ENCODE measurements around the gene GAPDH. TPM values are rescaled to one million over a fixed set of nuclear protein-coding genes. Genes with fewer than 3 reads are reported as not detected.

GAPDH gene
- total RNA-seq, 2 experiments from 2014 or later = 5,691 to 5,753 TPM

DNA sequence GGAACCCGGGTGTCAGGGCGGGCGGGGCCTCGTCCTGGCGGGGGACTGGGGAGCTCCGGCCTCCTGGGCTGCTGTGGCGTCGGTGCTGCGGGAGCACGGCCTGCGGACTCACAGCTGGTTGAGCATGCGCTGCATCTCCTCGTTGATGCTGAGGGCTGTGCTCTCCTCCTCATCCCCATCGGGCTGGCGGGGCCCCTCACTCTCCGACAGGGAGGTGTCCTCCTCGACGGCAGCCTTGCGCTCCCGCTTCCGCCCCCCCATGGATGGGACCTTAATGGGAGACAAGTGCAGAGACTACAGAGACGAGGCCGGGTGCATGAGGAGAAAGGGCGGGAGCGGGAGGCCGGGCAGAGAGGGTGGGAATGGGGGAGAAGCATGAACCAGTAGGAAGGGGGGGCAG, 14.2 kb downstream of the GAPDH start:
- CTCF ChIA-PET = interaction anchor here (12.7 kb wide), 1 partner anchor 9 kb away, joined by 115 read pairs; no protein-coding TSS in a partner anchor
- H3K27ac Mint-ChIP-seq = no peak overlapping the region
- POLR2A ChIA-PET = interaction anchor here (16.7 kb wide), 1 partner anchor 11 kb away, joined by 201 read pairs; the partner anchor contains the start of gene GAPDH
- H3K36me3 Mint-ChIP-seq (ENCODE audit: low read depth) = peaks cover 45% of the 10 kb centered on the region
- H3K9me3 Mint-ChIP-seq = no peaks in the 10 kb centered on the region
- DNase-seq = no peak
- H3K4me1 Mint-ChIP-seq = peaks cover 22% of the 10 kb centered on the region
- H3K4me3 Mint-ChIP-seq = no peak overlapping the region
- H3K27me3 Mint-ChIP-seq = no peaks in the 10 kb centered on the region

DNA sequence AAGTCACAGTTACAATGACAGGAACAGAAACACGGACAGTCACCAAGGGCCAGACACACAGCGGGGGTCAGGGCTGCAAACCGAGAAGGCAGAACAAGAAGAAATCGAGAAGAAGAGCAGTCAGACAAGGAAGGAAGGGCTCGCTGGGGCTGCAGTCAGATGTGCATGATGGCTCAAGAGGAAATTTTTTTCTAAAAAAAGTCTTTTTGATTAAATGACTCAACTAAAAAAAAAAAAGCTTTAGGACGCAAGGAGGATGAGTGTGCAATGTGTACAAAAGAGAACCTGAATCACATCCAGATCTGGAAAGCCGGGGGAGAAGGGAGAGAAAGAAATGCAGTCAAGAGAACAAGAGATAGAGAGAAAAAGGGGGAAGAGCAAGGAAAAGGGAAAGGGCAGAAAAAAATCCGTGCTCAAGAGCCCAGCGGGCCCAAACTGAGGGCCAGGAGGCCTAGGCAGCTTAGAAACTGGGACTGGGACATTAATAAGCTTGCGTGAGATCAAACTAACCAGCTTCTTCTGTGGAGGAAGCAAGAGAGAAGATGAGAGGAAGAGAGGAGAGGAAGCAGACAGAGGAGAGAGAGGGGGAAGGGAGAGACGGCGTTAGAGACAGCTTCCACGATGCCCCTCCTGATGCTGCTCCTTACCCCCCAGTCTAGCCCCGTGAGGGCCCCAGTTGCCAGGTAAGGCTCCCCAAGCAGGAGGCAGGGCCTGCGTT, 14.8 kb downstream of the GAPDH start:
- ChIA-PET POLR2A (interaction anchor here (16.7 kb wide), 1 partner anchor 11 kb away, joined by 201 read pairs; the partner anchor contains the start of gene GAPDH), CTCF (interaction anchor here (0.9 to 12.7 kb wide), 3 partner anchors 9 to 58 kb away, joined by 3 to 115 read pairs (median 4); no protein-coding TSS in a partner anchor)
- Mint-ChIP-seq H3K4me1 (peaks cover 27% of the 10 kb centered on the region), H3K9me3 (no peaks in the 10 kb centered on the region), H3K27ac (no peak overlapping the region), H3K4me3 (no peak overlapping the region), H3K36me3 (ENCODE audit: low read depth) (peaks cover 50% of the 10 kb centered on the region), H3K27me3 (no peaks in the 10 kb centered on the region)
- DNase-seq = no peak

DNA sequence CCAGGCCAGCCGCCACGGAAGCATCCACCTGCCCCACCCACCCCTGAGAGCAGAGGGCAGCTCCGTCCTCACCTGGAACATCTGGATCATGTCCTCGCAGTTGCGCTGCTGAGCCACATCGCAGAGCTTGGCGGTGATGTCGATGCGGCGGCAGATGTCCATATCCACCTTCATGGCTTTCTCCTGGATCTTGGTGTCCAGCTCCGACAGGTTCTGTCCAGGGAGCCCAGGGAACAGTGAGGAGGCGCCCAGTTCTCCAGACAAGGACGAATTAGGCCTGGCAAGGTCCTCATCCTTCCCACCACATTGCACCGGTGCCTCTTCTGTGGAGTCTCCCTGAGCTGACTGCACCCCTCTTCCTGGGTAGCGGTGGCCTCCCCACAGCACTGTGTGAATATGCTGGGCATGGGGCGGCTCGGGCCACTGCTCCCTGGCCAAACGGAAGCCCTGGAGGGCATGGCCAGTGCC, 15.4 kb downstream of the GAPDH start:
- POLR2A ChIA-PET = interaction anchor here (16.7 kb wide), 1 partner anchor 12 kb away, joined by 201 read pairs; the partner anchor contains the start of gene GAPDH

DNA sequence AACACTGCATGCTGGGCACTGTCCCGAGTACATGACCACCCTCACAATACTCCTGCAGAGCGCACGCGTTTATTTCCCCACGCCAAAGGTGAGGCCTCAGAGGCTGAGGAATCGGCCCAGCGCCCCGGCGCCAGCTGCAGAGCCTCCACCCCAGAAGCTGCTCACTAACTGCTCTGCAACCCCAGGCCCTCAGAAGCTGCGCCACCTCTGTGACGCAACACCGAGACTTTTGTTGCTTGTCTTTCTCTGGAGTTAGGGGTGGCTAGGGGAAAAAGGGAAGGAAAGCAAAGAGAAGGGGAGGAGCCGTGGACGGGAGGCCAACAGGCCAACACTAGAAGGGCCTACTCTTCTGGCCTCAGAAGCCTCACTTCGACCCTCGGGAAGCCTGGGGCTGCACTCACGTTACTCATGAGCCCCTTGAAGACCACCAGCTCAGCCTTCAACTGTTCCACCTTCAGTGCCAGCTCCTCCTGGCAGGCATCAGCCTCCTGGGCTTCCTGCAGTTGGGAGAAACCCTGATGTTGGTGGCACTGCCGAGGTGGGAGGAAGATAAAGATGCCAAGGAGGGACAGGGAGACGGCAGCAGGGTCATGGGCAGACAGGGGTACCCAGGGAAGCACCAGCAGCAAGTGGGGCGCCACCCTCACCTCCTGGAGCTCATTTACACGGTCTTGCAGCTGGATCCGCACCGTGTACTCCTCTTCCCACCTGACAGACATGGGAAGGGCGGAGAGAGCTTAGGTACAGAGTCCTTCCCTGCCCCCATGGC, 16.2 kb downstream of the GAPDH start:
- Mint-ChIP-seq H3K27ac (no peak overlapping the region), H3K4me3 (no peak overlapping the region), H3K9me3 (no peaks in the 10 kb centered on the region), H3K4me1 (peaks cover 38% of the 10 kb centered on the region), H3K27me3 (no peaks in the 10 kb centered on the region), H3K36me3 (ENCODE audit: low read depth) (peaks cover 55% of the 10 kb centered on the region)
- no peak for DNase-seq
- POLR2A ChIA-PET = interaction anchor here (16.7 kb wide), 1 partner anchor 13 kb away, joined by 201 read pairs; the partner anchor contains the start of gene GAPDH
- CTCF ChIA-PET = interaction anchor here (1.1 to 12.7 kb wide), 5 partner anchors 11 to 60 kb away, joined by 3 to 115 read pairs (median 4); no protein-coding TSS in a partner anchor

More for the DNA sequence above, 15.4 kb downstream of the GAPDH start:
- Mint-ChIP-seq H3K36me3 (ENCODE audit: low read depth) (peaks cover 50% of the 10 kb centered on the region), H3K27me3 (no peaks in the 10 kb centered on the region), H3K27ac (no peak overlapping the region), H3K9me3 (no peaks in the 10 kb centered on the region), H3K4me3 (no peak overlapping the region), H3K4me1 (peaks cover 33% of the 10 kb centered on the region)
- DNase-seq = no peak
- CTCF ChIA-PET = interaction anchor here (0.9 to 12.7 kb wide), 3 partner anchors 8 to 59 kb away, joined by 3 to 115 read pairs (median 4); no protein-coding TSS in a partner anchor

DNA sequence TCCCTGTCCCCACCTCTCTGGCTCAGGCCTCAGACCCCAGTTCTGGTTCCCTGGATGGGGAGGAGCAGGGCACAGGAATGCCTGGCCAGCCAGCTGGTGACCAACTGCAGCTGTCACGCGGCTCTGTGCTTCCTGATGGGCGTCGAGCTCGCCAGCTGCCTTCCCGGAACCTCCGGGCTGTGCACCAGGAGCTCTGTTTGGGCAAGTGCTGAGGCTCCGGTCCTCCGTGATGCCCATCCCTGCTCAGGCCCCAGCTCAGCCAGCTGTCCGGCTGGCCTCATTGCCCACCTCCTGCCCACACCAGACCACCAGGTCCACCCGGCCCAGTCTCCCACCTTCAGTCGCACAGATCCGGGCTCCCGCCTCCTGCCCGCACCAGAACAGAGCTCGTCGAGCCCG, 16.7 kb downstream of the GAPDH start:
- CTCF ChIA-PET = interaction anchor here (1.1 to 12.7 kb wide), 4 partner anchors 11 to 15 kb away, joined by 3 to 115 read pairs (median 5); no protein-coding TSS in a partner anchor
- H3K27ac Mint-ChIP-seq = no peak overlapping the region
- no peaks in the 10 kb centered on the region for H3K9me3 Mint-ChIP-seq
- POLR2A ChIA-PET = interaction anchor here (16.7 kb wide), 1 partner anchor 13 kb away, joined by 201 read pairs; the partner anchor contains the start of gene GAPDH
- peaks cover 52% of the 10 kb centered on the region for H3K36me3 Mint-ChIP-seq (ENCODE audit: low read depth)
- no peaks in the 10 kb centered on the region for H3K27me3 Mint-ChIP-seq
- DNase-seq = no peak
- peaks cover 38% of the 10 kb centered on the region for H3K4me1 Mint-ChIP-seq
- no peak overlapping the region for H3K4me3 Mint-ChIP-seq

DNA sequence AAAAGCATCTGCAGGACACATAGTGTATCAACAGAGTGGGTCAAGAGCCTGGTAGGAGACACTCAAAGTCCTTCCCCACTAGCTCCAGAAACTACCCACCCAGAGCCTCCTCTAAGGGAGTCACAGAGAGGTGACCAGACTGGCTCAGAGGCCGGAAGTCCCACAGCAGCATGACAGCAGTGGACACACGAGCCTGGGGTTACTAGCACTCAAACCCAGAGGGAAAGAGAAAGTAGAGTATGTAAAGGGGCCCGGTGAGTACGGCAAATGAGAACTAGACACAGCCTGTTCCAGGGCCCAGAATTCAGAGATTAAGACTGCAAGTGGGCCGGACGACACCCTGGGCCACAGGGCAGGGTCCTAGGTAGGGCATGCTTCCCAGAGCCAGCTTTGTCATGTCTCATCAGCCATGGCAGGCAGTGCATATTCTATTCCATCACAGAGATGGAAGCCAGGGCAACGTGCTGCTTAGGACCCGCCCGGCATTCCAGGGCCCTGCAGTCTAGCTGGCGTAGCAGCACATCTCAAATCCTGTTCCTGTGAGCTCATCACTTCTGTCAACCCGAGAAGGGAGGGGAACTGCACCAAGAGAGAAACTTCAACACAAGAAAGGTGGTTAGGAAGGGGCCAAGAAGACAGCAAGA, 17.3 kb downstream of the GAPDH start:
- no peak for DNase-seq
- H3K27me3 Mint-ChIP-seq = no peaks in the 10 kb centered on the region
- no peak overlapping the region for H3K27ac Mint-ChIP-seq
- H3K4me3 Mint-ChIP-seq = no peak overlapping the region
- no peaks in the 10 kb centered on the region for H3K9me3 Mint-ChIP-seq
- H3K36me3 Mint-ChIP-seq (ENCODE audit: low read depth) = peaks cover 51% of the 10 kb centered on the region
- ChIA-PET POLR2A (interaction anchor here (16.7 kb wide), 1 partner anchor 14 kb away, joined by 201 read pairs; the partner anchor contains the start of gene GAPDH), CTCF (interaction anchor here (1.1 to 12.7 kb wide), 6 partner anchors 12 to 128 kb away, joined by 3 to 115 read pairs (median 6); no protein-coding TSS in a partner anchor)
- peaks cover 43% of the 10 kb centered on the region for H3K4me1 Mint-ChIP-seq

DNA sequence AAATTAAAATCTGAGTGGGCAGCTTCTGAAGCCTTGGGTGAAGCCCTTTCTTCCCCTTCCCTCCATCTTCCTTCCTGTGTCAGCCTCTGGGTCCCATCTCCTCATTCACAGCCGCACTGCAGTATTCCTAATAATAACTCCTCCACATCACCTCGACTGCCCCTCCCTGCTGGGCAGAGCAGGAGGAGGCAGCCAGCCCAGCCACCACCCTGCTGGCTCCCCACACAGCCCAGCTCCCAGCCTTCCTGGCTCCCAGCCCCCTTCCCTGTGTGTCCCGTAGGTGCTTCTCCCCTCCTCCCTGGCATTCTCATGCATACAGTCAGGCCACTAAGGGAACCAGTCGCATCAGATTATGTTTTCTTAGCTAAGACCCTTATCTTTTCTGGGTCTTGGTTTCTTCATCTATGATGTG, 17.8 kb downstream of the GAPDH start:
- DNase-seq = no peak
- Mint-ChIP-seq H3K4me3 (no peak overlapping the region), H3K4me1 (peaks cover 48% of the 10 kb centered on the region), H3K27ac (no peak overlapping the region), H3K36me3 (ENCODE audit: low read depth) (peaks cover 51% of the 10 kb centered on the region), H3K27me3 (no peaks in the 10 kb centered on the region), H3K9me3 (no peaks in the 10 kb centered on the region)
- ChIA-PET CTCF (interaction anchor here (0.7 to 12.7 kb wide), 9 partner anchors 7 to 137 kb away, joined by 3 to 115 read pairs (median 5); partner anchors contain the start of gene ZNF384), POLR2A (interaction anchor here (16.7 kb wide), 1 partner anchor 14 kb away, joined by 201 read pairs; the partner anchor contains the start of gene GAPDH)

DNA sequence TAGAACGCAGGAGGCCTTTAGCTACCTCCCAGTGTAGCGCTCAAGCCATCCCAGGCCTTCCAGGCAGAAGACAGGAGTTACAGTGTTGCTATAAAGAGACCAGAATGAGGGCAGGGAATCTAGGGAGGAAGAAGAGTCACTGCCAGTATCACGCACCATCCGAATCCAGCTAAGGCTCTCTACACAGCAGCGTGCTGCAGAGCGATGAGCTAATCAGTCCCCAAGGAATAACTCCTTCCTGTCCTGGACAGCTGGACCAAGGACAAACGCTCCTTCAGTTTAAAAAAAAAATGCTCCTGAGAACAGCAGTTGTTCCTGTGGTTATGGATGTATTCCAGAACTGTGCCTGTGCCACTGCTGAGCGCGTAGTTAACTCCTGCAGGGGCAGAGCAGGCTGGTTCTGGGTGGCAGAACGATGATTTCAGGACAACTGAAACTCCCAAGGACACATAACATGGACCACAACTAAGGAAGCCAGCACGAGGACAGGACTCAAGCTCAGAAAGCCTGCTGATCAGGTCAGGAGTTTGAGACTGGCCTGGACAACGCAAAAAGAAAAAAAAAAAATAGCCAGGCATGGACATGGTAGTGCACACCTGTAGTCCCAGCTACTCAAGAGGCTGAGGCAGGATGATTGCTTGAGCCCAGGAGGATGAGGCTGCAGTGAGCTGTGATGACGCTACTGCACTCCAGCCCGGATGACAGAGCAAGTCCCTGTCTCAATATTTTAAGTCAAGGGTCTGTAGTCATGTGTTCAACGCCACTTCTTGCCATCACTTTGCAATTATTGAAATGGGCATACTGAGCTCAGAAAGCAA, 18.9 kb downstream of the GAPDH start:
- no peaks in the 10 kb centered on the region for H3K9me3 Mint-ChIP-seq
- peaks cover 45% of the 10 kb centered on the region for H3K36me3 Mint-ChIP-seq (ENCODE audit: low read depth)
- DNase-seq = no peak
- ChIA-PET CTCF (interaction anchor here (1.0 to 12.7 kb wide), 20 partner anchors 8 to 232 kb away, joined by 3 to 115 read pairs (median 5); partner anchors contain the start of genes NOP2 and ZNF384), POLR2A (interaction anchor here (1.1 to 16.7 kb wide), 3 partner anchors 16 to 83 kb away, joined by 3 to 201 read pairs (median 7); partner anchors contain the start of genes GAPDH and VAMP1)
- H3K27me3 Mint-ChIP-seq = no peaks in the 10 kb centered on the region
- peaks cover 54% of the 10 kb centered on the region for H3K4me1 Mint-ChIP-seq
- no peak overlapping the region for H3K27ac Mint-ChIP-seq
- H3K4me3 Mint-ChIP-seq = peak overlapping the region; percentile 15

DNA sequence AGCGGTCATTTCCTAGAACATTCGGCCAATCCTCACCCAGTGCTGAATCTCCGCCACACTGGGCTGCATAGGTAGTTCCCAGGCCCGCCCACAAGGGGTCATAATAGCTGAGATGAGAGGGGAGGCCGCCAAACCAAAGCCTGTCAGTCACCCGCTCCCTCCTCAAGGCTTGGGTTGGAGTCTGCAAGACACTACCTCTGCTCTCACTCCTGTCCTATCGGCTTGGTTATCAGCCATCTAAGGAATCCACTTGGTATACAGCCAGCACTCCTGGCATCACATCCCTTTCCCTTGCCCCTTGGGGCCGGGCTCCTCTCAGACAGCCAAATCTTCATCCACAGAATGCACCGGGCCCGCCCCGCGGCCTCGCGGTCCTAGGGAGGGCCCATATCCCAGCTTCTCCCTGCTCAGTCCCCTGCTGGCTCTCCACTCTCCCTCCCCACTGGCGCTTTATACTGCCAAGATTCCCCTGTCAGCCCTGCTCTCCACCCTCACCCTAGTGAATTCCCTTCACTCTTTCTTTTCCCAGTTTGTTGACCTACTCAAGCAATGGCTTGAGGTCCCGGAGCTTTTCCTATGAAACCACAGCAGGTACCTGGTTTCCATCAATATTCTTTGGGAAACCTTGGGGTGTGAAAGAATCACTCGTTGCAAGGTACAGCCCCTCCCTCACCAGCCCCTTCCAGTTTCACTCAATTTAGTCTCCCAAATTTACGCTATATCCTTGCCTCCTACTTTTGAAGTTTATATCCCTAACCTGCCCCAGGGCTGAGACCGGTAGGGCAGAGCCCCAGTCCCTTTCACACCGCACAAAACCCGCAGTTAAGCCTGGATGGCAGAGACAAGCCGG, 20.1 kb downstream of the GAPDH start:
- Mint-ChIP-seq H3K4me1 (peaks cover 55% of the 10 kb centered on the region), H3K9me3 (no peaks in the 10 kb centered on the region), H3K27me3 (no peaks in the 10 kb centered on the region), H3K27ac (peak overlapping the region; percentile 66), H3K36me3 (ENCODE audit: low read depth) (peaks cover 36% of the 10 kb centered on the region), H3K4me3 (peak overlapping the region; percentile 86)
- DNase-seq = peak; percentile 80
- ChIA-PET POLR2A (interaction anchor here (0.8 to 16.7 kb wide), 7 partner anchors 9 to 238 kb away, joined by 3 to 201 read pairs (median 3); partner anchors contain the start of genes GAPDH and VAMP1), CTCF (interaction anchor here (0.6 to 12.7 kb wide), 18 partner anchors 9 to 233 kb away, joined by 3 to 115 read pairs (median 4); partner anchors contain the start of genes NOP2 and ZNF384)

DNA sequence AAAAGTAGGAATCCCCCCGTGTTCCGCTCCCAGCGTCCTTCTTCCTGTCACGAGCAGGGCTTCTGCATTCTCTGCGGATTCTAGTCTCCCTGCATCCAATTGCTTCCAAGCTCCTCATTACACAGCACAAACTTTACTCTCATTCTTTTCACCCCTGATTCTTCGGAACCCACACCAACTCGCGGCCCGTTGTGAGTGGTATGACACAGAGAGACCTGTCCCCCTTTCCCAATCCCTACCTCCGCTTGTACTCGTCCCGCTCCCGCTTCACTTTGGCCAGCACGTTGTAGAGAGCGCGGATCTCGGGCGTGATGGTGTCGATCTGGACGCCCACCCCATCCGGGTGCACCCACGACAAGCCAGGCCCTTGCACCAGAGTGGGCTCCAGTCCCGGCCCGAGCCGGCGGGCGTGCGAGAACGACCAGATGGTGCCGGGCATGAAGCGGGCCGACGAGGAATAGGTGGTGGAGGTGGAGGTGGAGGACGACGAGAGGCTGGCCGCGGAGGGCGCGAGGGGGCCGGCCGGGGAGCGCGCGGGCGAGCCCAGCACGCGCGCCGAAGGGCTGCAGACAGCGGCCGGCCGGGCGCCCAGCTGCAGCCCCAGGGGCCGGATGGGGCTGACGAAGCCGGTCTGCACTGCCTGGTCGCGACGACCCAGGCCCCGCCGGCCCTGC, 20.8 kb downstream of the GAPDH start:
- Mint-ChIP-seq H3K36me3 (ENCODE audit: low read depth) (peaks cover 44% of the 10 kb centered on the region), H3K4me1 (peaks cover 58% of the 10 kb centered on the region), H3K9me3 (no peaks in the 10 kb centered on the region), H3K27me3 (no peaks in the 10 kb centered on the region), H3K4me3 (peak overlapping the region; percentile 86), H3K27ac (peak overlapping the region; percentile 41)
- POLR2A ChIA-PET = interaction anchor here (0.8 to 16.7 kb wide), 7 partner anchors 15 to 237 kb away, joined by 3 to 201 read pairs (median 4); partner anchors contain the start of gene GAPDH
- CTCF ChIA-PET = interaction anchor here (0.9 to 12.7 kb wide), 7 partner anchors 9 to 83 kb away, joined by 3 to 115 read pairs (median 5); partner anchors contain the start of gene NOP2
- DNase-seq = no peak

Data from activated CD4-positive, alpha-beta memory T cell treated with anti-CD3 and anti-CD28 coated beads, Interleukin-2, amount 10 ng/mL, durations not matched to agents 7 days and 5 days (primary cell).